Measurements from ENCODE around the gene FPR3.
A peak's percentile ranks its signal among the peaks of the same experiment; 100 is the strongest.
"Not testable (repeated sequence)": the region's sequence is repeated elsewhere in the genome, so short reads cannot be mapped to it uniquely, and the experiment has no call there.

The FPR3 gene

DNA sequence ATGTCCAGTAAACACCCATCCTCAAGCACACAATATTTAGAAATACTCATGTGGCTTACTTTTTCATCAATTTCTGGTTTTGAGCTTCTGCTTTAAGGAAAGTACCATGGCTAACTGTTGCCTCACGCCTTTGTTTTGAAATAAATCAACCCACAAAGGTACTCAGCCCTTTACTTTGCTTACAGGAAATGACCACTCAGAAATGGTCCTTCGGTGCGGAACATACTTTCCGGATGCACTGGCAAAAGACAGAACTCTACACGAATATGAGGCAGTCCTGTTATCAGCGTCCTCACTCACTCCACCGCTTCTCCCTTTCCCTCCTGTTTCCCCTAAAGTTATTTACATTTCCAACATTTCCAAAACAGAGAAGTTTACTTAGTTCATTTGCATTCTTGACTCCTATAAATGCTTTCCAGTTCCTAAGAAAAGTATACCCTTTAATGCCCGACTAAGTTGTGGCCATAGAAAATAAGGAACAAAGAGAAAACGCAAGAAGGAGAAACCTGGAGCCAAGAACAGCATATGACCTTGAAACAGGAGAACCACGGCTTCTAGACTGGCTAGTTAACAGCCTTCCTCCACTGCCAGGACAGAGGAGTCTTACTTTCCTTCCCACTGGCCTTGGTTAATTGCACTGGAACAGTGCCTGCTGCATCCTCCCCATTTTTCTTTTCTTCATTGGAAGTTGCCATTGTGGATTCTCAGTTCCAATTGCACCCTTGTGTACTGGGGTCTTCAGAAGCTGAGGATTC, 23.4 kb upstream of the FPR3 start:
- H3K4me3 ChIP-seq (ENCODE audit: low read depth, low read length), result no peak overlapping the region
- TF ChIP-seq, protein P1, sequence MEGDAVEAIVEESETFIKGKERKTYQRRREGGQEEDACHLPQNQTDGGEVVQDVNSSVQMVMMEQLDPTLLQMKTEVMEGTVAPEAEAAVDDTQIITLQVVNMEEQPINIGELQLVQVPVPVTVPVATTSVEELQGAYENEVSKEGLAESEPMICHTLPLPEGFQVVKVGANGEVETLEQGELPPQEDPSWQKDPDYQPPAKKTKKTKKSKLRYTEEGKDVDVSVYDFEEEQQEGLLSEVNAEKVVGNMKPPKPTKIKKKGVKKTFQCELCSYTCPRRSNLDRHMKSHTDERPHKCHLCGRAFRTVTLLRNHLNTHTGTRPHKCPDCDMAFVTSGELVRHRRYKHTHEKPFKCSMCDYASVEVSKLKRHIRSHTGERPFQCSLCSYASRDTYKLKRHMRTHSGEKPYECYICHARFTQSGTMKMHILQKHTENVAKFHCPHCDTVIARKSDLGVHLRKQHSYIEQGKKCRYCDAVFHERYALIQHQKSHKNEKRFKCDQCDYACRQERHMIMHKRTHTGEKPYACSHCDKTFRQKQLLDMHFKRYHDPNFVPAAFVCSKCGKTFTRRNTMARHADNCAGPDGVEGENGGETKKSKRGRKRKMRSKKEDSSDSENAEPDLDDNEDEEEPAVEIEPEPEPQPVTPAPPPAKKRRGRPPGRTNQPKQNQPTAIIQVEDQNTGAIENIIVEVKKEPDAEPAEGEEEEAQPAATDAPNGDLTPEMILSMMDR (conservative IDR thresholded peaks at IDR 0.05; ENCODE audit: low read depth, low read length), result no peak
- peak; percentile 61 for DNase-seq (ENCODE audit: low read depth)

DNA sequence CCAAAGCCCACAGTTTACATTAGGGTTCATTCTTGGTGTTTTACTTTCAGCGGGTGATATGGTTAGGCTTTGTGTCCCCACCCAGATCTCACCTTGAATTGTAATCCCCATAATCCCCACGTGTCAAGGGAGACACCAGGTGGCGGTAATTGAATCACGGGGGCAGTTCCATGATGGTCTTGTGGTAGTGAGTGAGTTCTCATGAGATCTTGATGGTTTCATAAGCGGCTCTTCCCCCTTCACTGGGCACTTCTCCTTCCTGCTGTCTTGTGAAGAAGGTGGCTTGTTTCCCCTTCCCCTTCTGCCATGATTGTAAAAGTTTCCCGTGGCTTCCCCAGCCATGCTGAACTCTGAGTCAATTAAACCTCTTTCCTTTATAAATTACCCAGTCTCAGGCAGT, 22.0 kb upstream of the FPR3 start:
- TF ChIP-seq, protein P1 (conservative IDR thresholded peaks at IDR 0.05; ENCODE audit: low read depth, low read length), result no peak
- no peak for DNase-seq (ENCODE audit: low read depth)
- H3K4me3 ChIP-seq (ENCODE audit: low read depth, low read length), result no peak overlapping the region

DNA sequence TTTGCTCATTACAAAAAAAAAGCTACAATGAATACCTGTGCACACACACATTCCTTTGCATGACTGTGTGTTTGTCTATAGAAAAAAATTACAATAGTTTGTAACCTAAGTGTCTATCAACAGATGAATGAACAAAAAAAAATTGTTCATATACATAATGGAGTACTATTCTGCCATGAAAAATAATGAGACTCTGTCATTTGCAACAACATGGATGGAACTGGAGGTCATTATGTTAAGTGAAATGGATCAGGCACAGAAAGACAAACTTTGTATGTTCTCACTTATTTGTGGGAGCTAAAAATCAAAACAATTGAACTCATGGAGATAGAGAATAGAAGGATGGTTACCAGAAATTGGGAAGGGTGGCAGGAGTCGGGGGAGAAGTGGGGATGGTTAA, 18.4 kb upstream of the FPR3 start:
- DNase-seq (ENCODE audit: low read depth); H3K4me3 ChIP-seq (ENCODE audit: low read depth, low read length): not testable (repeated sequence)

DNA sequence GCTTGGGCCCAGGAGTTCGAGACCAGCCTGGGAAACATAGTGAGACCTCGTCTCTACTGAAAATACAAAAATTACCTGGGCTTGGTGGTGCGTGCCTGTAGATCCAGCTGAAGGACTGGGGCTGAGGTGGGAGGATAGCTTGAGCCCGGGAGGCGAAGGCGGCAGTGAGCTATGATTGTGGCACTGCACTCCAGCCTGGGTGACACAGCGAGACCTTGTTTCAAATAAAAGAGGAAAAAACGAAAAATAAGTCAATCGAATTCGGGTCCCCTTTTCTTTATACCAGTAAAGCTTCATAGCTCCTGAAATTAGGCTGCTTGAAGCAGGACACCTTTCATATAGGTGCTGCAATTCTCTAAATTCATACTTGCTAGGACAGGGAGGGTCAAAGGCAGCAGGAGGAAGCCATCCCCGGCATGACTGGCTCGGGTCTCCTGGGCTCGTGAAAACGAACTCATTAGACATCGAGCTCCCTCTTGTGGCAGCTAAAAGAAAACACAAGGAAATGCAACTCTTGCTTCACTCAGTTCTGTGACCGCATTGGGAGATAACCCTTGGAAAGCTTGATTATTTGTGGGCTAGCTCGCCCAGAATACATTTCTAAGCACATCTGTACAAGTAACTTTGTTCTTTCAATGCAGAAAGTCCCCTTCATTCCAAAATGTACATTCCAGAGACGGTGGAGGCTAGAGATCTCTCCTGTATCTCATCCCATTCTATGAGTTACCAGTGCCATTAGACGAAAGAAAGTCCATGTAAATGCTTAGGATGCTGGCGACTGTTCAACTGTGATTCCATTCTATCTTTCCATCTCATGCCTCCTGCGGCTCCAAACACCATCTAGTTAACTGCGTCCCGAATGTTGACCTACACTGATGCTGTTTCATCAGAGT, 17.1 kb upstream of the FPR3 start:
- DNase-seq (ENCODE audit: low read depth), result peak; percentile 97
- H3K4me3 ChIP-seq (ENCODE audit: low read depth, low read length), result no peak overlapping the region
- TF ChIP-seq, protein P1 (conservative IDR thresholded peaks at IDR 0.05; ENCODE audit: low read depth, low read length), result peak; percentile 80

DNA sequence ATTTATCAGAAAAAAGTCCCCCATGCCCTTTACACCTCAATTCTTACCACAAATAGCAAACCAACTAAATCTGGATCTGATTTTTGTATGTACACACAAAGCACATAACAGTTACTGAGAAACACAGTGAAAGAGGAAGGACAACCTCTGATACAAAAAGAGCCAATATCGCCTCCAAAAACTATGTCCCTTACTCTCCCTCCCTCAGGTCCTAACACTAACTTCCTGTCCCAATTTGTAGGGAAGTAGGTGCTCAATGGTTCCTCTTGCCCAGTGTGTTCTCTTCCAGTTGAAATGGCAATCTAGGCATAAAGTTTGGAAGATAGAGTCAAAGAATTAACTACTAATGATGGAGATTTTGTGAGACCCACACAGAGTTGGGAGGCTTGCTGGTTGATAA, 15.8 kb upstream of the FPR3 start:
- H3K4me3 ChIP-seq (ENCODE audit: low read depth, low read length), result no peak overlapping the region
- TF ChIP-seq, protein P1 (conservative IDR thresholded peaks at IDR 0.05; ENCODE audit: low read depth, low read length), result no peak
- DNase-seq (ENCODE audit: low read depth), result no peak

DNA sequence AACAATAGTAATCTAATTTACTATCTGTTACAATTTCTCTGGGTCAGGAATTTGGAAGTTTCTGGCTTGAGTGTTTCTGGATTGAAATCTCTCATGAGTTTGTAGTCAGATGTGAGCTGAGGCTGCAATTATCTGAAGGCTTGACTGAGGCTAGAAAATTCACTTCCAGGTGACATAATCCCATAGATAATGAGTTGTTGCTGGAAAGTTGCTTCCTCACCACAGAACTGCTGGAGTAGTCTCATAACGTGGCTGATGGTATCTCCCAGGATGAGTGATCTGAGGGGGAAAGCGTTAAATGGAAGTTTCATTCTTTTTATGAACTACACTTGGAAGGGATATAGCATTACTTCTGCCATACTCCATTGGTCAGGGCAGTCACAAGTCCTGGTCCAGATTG, 15.3 kb upstream of the FPR3 start:
- no peak overlapping the region for H3K4me3 ChIP-seq (ENCODE audit: low read depth, low read length)
- DNase-seq (ENCODE audit: low read depth), result no peak
- TF ChIP-seq, protein P1 (conservative IDR thresholded peaks at IDR 0.05; ENCODE audit: low read depth, low read length), result no peak

DNA sequence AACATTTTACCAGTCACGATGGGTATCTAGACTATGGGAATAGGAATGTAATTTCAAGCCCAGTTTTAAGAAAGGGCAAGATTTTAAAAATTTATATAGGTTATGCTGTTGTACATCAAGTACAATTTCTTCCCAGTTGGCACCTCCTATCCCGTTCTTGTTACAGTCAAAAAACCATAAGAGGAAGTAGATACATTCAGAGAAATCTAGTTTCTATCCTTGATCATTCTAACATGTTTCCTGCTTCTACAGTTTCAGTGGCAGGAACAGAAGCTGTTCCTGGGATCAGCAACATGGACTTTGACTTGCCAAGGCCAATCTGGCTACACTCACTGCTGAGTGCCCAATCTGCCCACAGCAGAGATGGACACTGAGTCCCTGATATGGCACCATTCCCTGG, 14.7 kb upstream of the FPR3 start:
- TF ChIP-seq, protein P1 (conservative IDR thresholded peaks at IDR 0.05; ENCODE audit: low read depth, low read length), result no peak
- no peak for DNase-seq (ENCODE audit: low read depth)
- H3K4me3 ChIP-seq (ENCODE audit: low read depth, low read length), result no peak overlapping the region

All from choroid plexus epithelial cell (primary cell).